Mucosa of gallbladder (tissue), 1 donor: ENCODE results near the gene TSHZ2. TPM values are rescaled to one million over a fixed set of nuclear protein-coding genes. Genes with fewer than 3 reads are reported as not detected.
"Not testable (repeated sequence)": the region's sequence is repeated elsewhere in the genome, so short reads cannot be mapped to it uniquely, and the experiment has no call there.

Experiments
- DNase-seq: peaks from one replicate; pipeline ENCODE4 v3.0.0-alpha.2; 2020; ENCODE audit warnings: low spot score
- total RNA-seq: library from RNA; stranded (reverse); gene quantifications from one replicate; pipeline ENCODE4 v1.2.1, GENCODE V29; 2021
- donor health status: DM: no; HTN: no; CAD: no.

The TSHZ2 gene
- total RNA-seq, 1 donor from 2014 or later: 42.9 TPM

GRCh38 chr20:53083411-53083810 lies 111.3 kb downstream of the TSHZ2 start:
- DNase-seq: no peak

GRCh38 chr20:53084408-53084997 lies 112.3 kb downstream of the TSHZ2 start:
- DNase-seq: no peak

DNA sequence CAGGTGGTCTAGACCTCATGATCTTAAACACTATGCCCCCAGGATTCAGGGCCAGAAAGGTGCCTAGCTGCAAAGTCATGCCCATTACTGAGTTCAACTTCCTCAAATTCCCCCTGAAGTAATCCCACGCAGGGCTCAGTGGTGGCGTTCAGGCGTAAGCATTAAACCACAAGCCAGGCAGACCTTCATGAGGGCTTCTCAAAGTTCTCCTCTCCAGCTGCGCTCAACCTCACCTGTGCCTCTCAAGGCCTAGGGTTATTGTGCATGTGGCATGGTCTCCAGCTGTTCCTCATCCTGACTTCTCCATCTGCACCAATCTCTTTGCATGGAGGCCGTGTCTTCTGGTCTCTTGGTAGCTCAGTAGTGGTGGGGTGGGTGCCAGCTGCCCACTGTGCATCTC lies 113.6 kb downstream of the TSHZ2 start:
- no peak for DNase-seq

GRCh38 chr20:53087037-53087777 lies 115.0 kb downstream of the TSHZ2 start:
- peak; percentile 25 for DNase-seq

- DNase-seq: no peak
These were observed 116.6 kb downstream of the TSHZ2 start for GRCh38 chr20:53088786-53089185.

GRCh38 chr20:53089851-53090250 lies 117.7 kb downstream of the TSHZ2 start:
- DNase-seq: not testable (repeated sequence)

GRCh38 chr20:53091789-53092188 lies 119.6 kb downstream of the TSHZ2 start:
- no peak for DNase-seq

- DNase-seq: no peak
These were observed 120.7 kb downstream of the TSHZ2 start for GRCh38 chr20:53092772-53093300.

DNA sequence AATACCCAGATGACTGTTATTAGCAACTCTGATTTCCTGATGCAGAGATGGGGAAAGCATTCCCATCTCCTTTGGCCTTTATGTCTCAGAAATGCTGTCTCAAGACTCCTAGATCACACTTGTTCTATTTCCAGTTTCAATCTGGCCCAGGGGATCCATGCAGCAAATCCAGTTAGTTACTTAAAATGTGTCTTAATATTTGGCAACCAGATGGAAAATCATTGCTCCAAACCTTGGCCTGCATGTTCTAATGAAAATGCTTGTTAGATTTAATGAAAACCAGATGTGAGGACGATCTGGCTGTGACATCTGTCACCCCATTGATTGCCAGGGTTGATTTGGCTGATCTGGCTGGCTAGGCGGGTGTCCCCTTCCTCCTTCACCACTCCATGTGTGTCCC lies 125.2 kb downstream of the TSHZ2 start:
- DNase-seq: no peak

DNA sequence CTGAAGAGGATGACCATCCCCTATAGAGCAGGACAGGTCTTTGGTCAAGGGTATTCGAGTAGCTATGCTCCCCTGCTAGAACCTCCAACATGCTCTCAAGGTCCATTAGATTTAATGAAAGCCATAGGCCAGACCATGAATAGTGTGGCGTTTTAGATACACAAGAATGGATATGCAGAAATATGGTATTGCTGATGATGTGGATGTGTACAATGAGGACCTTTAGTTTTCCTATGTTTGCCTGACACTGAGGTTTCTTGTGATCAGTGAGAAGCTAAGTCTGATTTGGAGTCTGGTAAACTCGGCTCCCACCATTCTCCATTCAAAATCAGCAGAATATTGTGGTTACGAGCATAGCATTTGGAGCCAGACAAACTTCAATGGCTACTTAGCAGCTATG lies 125.6 kb downstream of the TSHZ2 start:
- no peak for DNase-seq

GRCh38 chr20:53098621-53099020 lies 126.5 kb downstream of the TSHZ2 start:
- no peak for DNase-seq

DNA sequence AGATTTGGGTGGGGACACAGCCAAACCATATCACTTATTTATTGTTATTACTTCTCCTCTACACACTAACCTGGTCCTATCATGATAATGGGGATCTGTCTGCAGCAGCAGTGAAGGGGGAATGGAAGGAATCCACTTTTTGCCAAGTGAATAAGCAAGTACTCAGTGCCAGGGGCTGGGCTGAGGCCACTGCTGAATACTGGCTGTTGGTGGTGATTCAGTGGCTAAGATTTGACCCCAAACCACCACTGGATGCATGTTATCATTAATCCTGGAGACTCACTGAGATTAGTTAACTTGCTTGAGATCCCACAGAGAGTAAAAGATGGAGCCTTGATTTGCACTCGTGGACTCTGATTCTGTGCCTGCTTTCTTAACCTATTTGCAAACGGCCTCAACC lies 127.7 kb downstream of the TSHZ2 start:
- no peak for DNase-seq

DNA sequence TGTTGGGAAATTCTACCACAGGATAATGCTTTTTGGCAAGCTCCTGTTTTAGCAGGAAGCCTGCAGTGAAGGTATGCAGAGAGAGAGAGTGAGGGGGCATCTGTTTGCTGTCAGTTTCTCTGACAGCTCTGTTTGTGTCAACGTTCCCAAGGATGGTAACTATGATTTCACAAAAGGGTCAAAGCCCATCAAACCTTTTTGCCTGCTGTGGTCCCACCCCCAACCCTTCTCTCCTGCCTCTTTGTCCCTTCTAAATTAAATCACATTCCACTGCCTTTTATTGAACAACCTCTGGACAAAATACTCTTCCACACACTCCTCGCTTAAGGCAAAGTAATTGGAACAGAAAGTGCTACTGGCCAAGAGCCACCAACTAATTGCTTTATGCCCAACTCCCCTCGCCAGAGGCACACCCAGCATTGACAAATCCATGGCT lies 128.3 kb downstream of the TSHZ2 start:
- no peak for DNase-seq

DNA sequence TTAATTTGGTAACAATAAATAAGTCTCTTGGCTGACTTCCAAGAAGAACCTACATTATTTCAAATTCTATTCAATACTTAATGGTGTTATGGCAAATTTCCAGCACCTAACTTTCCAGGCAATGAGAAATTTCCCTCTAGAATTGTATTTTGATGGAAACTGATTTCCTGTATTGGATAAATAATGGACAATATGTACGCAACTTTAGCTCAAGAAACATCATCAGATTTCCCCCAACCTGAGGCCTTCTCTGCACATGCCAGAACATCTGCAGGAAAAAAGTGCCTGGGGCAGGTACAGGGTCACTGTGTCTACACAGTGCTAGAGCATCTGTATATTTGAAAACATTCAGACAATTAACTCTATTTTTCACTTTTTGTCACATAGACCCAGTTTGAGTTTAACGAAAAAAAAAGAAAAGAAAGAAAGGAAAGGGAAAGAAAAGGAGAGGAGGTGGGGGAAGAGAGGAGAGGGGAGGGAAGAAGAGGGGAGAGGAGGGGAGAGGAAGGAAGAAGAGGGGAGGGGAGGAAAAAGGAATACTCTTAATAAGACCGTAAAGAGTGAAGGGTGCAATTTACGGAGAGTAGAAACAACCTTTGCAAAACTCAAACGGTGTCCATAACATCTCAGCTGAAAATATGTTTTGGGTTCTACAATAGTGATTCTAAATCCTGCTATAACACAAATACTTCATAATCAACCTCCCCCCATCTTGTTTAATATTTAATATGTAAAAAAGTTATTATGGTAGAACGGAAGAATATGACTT lies 130.0 kb downstream of the TSHZ2 start:
- no peak for DNase-seq

DNA sequence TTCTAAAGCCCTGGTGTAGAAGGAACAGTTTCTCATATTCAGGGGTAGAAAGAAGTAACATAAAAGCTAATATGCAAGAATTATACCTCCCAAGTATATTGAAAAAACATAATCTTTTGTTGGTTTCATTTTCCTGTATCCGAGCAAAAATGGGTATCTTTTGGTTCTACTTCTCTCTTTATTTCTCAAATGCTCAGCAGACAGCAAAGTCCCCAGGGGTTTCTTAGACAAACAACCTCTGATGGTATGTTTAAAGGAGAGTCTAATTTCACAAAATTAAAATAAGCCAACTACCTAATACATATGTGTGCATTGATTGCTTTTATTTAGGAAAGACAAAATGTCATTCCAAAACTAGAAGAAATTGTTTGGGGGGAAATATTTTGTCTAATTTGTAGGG lies 131.0 kb downstream of the TSHZ2 start:
- DNase-seq: no peak

GRCh38 chr20:53104884-53105283 lies 132.7 kb downstream of the TSHZ2 start:
- no peak for DNase-seq

DNA sequence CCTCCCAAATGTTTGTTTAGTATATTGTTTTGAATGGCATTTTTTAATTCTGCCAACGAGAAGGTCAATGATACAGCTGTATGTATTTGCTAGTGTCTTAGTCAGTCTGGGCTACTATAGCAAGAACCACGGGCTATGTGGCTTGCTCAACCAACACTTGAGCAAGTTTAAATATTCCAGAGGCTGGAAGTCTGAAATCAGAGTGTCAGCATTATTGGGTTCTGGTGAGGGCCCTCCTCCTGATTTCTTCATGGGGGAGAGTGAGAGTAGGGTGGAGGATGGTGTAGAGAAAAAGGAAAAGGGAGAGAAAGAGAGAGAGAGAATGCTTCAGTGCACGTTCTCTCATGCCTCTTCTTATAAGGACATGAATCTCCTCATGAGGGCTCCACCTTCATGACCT lies 144.6 kb downstream of the TSHZ2 start:
- DNase-seq: no peak

DNA sequence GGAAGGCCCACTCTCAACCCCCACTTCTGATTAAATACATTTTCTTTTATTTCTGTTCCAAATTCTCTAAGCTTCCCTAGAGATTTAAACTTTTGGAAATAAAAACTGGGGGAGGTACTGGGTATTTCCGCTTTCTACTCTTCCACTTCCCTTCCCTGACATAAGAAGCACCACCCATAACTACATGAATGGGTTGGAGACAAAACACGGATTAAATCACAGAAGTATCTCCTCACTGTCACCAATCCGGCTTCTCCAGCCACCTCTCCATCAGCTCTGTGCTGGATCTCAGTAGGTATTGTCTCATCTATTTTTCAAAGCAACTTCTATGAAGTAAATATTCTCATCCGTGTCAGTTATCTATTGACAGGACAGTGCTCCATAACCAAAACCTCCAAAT lies 150.7 kb downstream of the TSHZ2 start:
- DNase-seq: no peak

DNA sequence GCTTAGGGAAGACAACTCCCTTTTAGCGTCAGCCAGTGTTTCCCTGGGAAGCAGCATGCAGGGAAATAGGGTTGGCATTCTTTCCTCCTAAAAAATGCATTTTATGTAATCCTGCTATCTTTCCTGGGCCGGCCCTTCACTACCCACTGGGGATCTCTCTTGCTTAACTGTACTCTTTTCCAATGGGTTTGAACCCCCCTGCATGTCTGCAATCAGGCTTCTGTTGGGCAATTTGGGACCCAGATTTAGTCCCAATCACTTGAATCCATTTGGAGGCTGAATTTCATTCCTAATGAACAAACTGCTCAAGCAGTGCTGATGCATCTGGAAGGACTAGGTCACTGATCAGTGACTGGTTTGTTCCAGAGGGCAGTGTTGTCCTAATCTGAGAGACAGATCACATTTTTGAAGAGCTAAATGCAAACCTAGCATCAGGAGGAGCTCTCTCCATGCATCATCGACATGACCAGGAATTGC lies 152.0 kb downstream of the TSHZ2 start:
- DNase-seq: peak; percentile 11

DNA sequence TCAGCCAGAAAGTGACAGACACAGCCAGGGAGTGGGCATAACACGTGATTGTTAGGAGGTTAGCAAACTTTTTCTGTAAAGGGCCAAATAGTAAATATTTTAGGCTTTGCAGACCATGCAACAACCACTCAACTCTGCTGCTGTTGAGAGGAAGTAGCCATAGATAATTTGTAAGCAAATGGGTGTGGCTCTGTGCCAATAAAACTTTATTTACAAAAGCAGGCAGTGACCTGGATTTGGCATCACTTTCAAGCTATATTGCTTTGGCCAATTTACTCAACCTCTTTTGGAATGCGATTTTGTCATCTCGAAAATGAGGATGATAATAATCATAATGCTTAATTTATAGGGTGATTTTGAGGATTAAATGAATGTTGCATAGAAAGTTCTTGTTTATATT lies 152.6 kb downstream of the TSHZ2 start:
- no peak for DNase-seq

- no peak for DNase-seq
These were observed 154.0 kb downstream of the TSHZ2 start for GRCh38 chr20:53126185-53126584.

DNA sequence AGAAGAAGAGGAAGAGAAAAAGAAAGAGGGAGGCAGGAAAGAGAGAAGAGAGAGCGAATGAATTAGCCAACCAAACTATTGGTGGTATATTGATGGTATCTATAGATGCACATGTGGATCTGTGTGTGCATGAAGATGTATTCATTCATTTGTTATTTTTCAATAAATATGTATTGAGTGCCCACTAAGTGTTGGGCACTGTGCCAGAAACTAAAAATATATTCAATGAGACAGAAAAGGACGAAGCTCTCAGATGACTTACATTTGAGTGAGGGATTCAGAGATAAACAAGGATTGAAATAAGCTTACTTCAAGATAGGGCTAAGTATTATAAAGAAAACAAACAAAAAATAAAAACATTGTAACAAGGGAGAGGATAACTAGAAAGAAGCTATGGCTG lies 154.9 kb downstream of the TSHZ2 start:
- DNase-seq: no peak

GRCh38 chr20:53128004-53128403 lies 155.8 kb downstream of the TSHZ2 start:
- no peak for DNase-seq
